ENCODE measurements around the gene USP46. TPM values are rescaled to one million over a fixed set of nuclear protein-coding genes. Genes with fewer than 3 reads are reported as not detected.

USP46 gene
- total RNA-seq, 1 experiment from 2014 or later = 15.5 TPM

DNA sequence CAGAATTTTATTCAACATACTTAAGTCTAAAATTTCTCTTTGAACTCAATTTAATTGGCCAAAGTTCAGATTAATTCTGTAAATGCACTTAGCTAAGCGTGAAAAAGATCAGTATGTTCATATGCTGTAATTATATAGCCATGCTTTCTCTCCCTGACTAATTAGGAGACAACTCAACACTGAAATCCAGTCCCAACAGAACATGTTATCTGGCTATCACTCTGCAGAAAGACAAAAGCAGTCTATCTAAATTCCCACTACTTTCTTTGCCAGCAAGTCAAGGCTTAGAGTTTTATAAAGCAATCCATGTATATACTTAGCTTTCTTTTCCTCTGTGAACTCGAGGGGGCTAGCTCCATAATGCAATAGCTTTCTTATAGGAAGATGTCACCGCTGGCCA is 16.0 kb upstream of the USP46 start:
- intact Hi-C loops (cut with micrococcal nuclease; ENCODE audit: unreplicated experiment) = no loop called here
- Histone ChIP-seq H3K4me1 (ENCODE audit: control insufficient read depth, insufficient read depth, low read length) (no peaks in the 10 kb centered on the region), H3K9me3 (ENCODE audit: control insufficient read depth, insufficient read depth, low read depth, low read length) (no peaks in the 10 kb centered on the region), H3K27ac (ENCODE audit: low read length) (no peak overlapping the region), H3K36me3 (ENCODE audit: control insufficient read depth, insufficient read depth, low read length) (no peaks in the 10 kb centered on the region), H3K4me3 (ENCODE audit: low read depth in 2 of 2, low read length in 2 of 2) (no peak overlapping the region), H3K27me3 (ENCODE audit: control insufficient read depth, insufficient read depth, low read length) (no peaks in the 10 kb centered on the region)
- ChIA-PET POLR2A (no interaction called here), CTCF (no interaction called here)
- BruUV-seq (replicated peaks) = no TSS peak
- in situ Hi-C loops (cut with HindIII; ENCODE audit: low pct_unique_long_range_greater_than_20kb, low sequenced_read_pairs) = no loop called here
- DNase-seq (ENCODE audit: low read depth, low spot score) = no peak
- TF ChIP-seq TCF7L2 (IDR thresholded peaks at IDR 0.05; ENCODE audit: low read depth, low read length) (no peak), POLR2AphosphoS5 (IDR thresholded peaks at IDR 0.05; ENCODE audit: low read depth, low read length) (no peak), SIN3A (IDR thresholded peaks at IDR 0.05; ENCODE audit: borderline replicate concordance, insufficient read depth, low read depth, low read length) (no peak)
- TF ChIP-seq, protein P1, sequence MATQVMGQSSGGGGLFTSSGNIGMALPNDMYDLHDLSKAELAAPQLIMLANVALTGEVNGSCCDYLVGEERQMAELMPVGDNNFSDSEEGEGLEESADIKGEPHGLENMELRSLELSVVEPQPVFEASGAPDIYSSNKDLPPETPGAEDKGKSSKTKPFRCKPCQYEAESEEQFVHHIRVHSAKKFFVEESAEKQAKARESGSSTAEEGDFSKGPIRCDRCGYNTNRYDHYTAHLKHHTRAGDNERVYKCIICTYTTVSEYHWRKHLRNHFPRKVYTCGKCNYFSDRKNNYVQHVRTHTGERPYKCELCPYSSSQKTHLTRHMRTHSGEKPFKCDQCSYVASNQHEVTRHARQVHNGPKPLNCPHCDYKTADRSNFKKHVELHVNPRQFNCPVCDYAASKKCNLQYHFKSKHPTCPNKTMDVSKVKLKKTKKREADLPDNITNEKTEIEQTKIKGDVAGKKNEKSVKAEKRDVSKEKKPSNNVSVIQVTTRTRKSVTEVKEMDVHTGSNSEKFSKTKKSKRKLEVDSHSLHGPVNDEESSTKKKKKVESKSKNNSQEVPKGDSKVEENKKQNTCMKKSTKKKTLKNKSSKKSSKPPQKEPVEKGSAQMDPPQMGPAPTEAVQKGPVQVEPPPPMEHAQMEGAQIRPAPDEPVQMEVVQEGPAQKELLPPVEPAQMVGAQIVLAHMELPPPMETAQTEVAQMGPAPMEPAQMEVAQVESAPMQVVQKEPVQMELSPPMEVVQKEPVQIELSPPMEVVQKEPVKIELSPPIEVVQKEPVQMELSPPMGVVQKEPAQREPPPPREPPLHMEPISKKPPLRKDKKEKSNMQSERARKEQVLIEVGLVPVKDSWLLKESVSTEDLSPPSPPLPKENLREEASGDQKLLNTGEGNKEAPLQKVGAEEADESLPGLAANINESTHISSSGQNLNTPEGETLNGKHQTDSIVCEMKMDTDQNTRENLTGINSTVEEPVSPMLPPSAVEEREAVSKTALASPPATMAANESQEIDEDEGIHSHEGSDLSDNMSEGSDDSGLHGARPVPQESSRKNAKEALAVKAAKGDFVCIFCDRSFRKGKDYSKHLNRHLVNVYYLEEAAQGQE (IDR thresholded peaks at IDR 0.05; ENCODE audit: insufficient read depth in 1 of 2, low read depth in 2 of 2, low read length in 1 of 2) = no peak
- TF ChIP-seq, protein P2, sequence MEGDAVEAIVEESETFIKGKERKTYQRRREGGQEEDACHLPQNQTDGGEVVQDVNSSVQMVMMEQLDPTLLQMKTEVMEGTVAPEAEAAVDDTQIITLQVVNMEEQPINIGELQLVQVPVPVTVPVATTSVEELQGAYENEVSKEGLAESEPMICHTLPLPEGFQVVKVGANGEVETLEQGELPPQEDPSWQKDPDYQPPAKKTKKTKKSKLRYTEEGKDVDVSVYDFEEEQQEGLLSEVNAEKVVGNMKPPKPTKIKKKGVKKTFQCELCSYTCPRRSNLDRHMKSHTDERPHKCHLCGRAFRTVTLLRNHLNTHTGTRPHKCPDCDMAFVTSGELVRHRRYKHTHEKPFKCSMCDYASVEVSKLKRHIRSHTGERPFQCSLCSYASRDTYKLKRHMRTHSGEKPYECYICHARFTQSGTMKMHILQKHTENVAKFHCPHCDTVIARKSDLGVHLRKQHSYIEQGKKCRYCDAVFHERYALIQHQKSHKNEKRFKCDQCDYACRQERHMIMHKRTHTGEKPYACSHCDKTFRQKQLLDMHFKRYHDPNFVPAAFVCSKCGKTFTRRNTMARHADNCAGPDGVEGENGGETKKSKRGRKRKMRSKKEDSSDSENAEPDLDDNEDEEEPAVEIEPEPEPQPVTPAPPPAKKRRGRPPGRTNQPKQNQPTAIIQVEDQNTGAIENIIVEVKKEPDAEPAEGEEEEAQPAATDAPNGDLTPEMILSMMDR (IDR thresholded peaks at IDR 0.05) = no peak
- ATAC-seq = no peak

DNA sequence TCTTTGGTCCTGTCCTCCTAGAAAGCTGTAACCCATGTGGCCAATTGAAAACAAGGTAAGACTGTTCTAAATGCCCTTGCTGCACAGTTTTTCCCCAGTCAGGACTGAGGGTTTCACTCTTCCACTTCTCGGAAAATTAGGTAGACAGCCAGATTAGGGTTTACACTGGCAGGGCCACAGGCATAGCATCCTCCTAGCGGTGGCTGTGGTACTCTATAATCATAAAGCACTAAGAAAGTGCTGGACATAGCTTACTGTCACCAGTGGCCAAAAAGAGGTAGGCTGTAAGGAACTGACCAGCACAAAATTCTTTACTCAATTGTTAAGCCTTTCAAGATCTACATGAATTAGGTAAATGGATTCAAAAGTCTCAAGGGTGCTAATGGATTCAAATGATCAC is 11.6 kb upstream of the USP46 start:
- Histone ChIP-seq H3K4me1 (ENCODE audit: control insufficient read depth, insufficient read depth, low read length) (no peaks in the 10 kb centered on the region), H3K9me3 (ENCODE audit: control insufficient read depth, insufficient read depth, low read depth, low read length) (no peaks in the 10 kb centered on the region), H3K27me3 (ENCODE audit: control insufficient read depth, insufficient read depth, low read length) (no peaks in the 10 kb centered on the region), H3K4me3 (ENCODE audit: low read depth in 2 of 2, low read length in 2 of 2) (no peak overlapping the region), H3K27ac (ENCODE audit: low read length) (no peak overlapping the region), H3K36me3 (ENCODE audit: control insufficient read depth, insufficient read depth, low read length) (no peaks in the 10 kb centered on the region)
- DNase-seq (ENCODE audit: low read depth, low spot score) (no peak), ATAC-seq (no peak)
- BruUV-seq (replicated peaks) = no TSS peak
- ChIA-PET CTCF (no interaction called here), POLR2A (no interaction called here)
- in situ Hi-C loops (cut with HindIII; ENCODE audit: low pct_unique_long_range_greater_than_20kb, low sequenced_read_pairs) = no loop called here
- TF ChIP-seq, protein P1 (IDR thresholded peaks at IDR 0.05; ENCODE audit: insufficient read depth in 1 of 2, low read depth in 2 of 2, low read length in 1 of 2) = no peak
- intact Hi-C loops (cut with micrococcal nuclease; ENCODE audit: unreplicated experiment) = no loop called here
